T-cell (primary cell): Measurements from ENCODE around the gene VPS33A. TPM values are rescaled to one million over a fixed set of nuclear protein-coding genes. Genes with fewer than 3 reads are reported as not detected.
"Not testable (repeated sequence)": the region's sequence is repeated elsewhere in the genome, so short reads cannot be mapped to it uniquely, and the experiment has no call there.

Experiments
- ATAC-seq, 4 experiments: fragments of 200-7000 bp in 3 of 4; fragments of 150-1000 bp in 1 of 4; cut with Tn5 transposase; replicated peaks in 1 of 4; 1 replicate in 3 of 4; 2 replicates in 1 of 4; pipeline ENCODE4 v1.10.0; 2021; ENCODE audit warnings: moderate library complexity in 3 of 4, mild to moderate bottlenecking in 2 of 4, moderate number of reproducible peaks in 1 of 4
- CTCF ChIA-PET, 2 donors: fragments of 300-600 bp; sonication (Branson Sonifier 250); formaldehyde crosslinking; loops; one replicate each; lab custom pipeline; 2022; ENCODE audit warnings: antibody characterized with exemption in 2 of 2; lab: Charles Lee
- POLR2A ChIA-PET, 2 donors: fragments of 300-600 bp; sonication (Branson Sonifier 250); formaldehyde crosslinking; loops; one replicate each; lab custom pipeline; 2022; ENCODE audit warnings: antibody characterized with exemption in 2 of 2; lab: Charles Lee
- DNase-seq, 35 experiments: peaks; one replicate each; pipeline versions ENCODE4 v3.0.0 to v3.0.0-alpha.2; 2013 to 2023
- H3K27ac ChIP-seq: one replicate; pipeline ENCODE4 v1.5.1; 2013; ENCODE audit warnings: low read length
- H3K27me3 ChIP-seq, 2 experiments: replicated peaks in 1 of 2; 1 replicate in 1 of 2; 2 replicates in 1 of 2; pipeline versions ENCODE4 v1.6.1 to v1.7.0; 2013; ENCODE audit warnings: low read length in 1 of 2, mixed read lengths in 1 of 2; ENCODE audit not compliant: control insufficient read depth in 2 of 2, insufficient read depth in 2 of 2; ENCODE audit errors: extremely low read depth in 1 of 2
- H3K36me3 ChIP-seq, 2 donors: 1 replicate in 1 of 2; 2 replicates in 1 of 2; pipeline versions ENCODE4 v1.6.1 to v1.7.0; 2013; ENCODE audit warnings: low read length in 1 of 2; ENCODE audit not compliant: control insufficient read depth in 2 of 2, insufficient read depth in 1 of 2; ENCODE audit errors: extremely low read depth in 1 of 2
- H3K4me1 ChIP-seq, 2 experiments: 1 replicate in 1 of 2; 2 replicates in 1 of 2; pipeline versions ENCODE4 v1.6.1 to v1.7.0; 2013; ENCODE audit warnings: low read length in 2 of 2, mixed read lengths in 1 of 2; ENCODE audit not compliant: insufficient read depth in 2 of 2, control insufficient read depth in 1 of 2; ENCODE audit errors: extremely low read depth in 1 of 2
- H3K4me3 ChIP-seq, 2 donors: 1 replicate in 1 of 2; 2 replicates in 1 of 2; pipeline versions ENCODE4 v1.5.1 to v1.7.0; 2013; ENCODE audit warnings: mild to moderate bottlenecking in 2 of 2, low read length in 1 of 2, moderate library complexity in 1 of 2; ENCODE audit not compliant: control insufficient read depth in 1 of 2; ENCODE audit errors: extremely low read depth in 1 of 2
- H3K9me3 ChIP-seq: 2 replicates; pipeline ENCODE4 v1.7.0; 2013
- H3K27ac Mint-ChIP-seq, 2 donors: one replicate each; pipeline ENCODE4 v1.8.0; 2020 to 2021; ENCODE audit warnings: mild to moderate bottlenecking in 2 of 2, mixed read lengths in 2 of 2
- H3K27me3 Mint-ChIP-seq, 2 donors: one replicate each; pipeline ENCODE4 v1.8.0; 2021 to 2022; ENCODE audit warnings: mixed read lengths in 2 of 2
- H3K36me3 Mint-ChIP-seq: one replicate; pipeline ENCODE4 v1.8.0; 2021; ENCODE audit warnings: mixed read lengths
- H3K4me1 Mint-ChIP-seq, 3 donors: one replicate each; pipeline ENCODE4 v1.8.0; 2020 to 2022; ENCODE audit warnings: mixed read lengths in 3 of 3, mild to moderate bottlenecking in 1 of 3
- H3K4me3 Mint-ChIP-seq, 3 donors: one replicate each; pipeline ENCODE4 v1.8.0; 2020 to 2022; ENCODE audit warnings: mild to moderate bottlenecking in 3 of 3, mixed read lengths in 3 of 3, moderate library complexity in 3 of 3
- H3K9me3 Mint-ChIP-seq, 3 donors: one replicate each; pipeline ENCODE4 v1.8.0; 2020 to 2022; ENCODE audit warnings: mixed read lengths in 3 of 3
- WGBS: methylation state at CpG from one replicate; pipeline ENCODE4 v1.1.5; 2013; ENCODE audit warnings: missing lambda C conversion rate; ENCODE audit not compliant: insufficient coverage; 5-methylcytosine and 5-hydroxymethylcytosine counted together
- total RNA-seq, 35 experiments: library from RNA in 6 of 35; stranded (reverse) in 6 of 35; fragments of 120-200 nt in 1 of 35; gene quantifications; one replicate each; pipeline versions ENCODE4 v1.2.1 to v1.2.4 and lab custom pipeline; 2013 to 2026

The VPS33A gene
- total RNA-seq, 5 donors from 2014 or later (not counting 1 experiment from before 2014, with no cell fraction given): 22.7 to 35.0 (median 29.5) TPM

DNA sequence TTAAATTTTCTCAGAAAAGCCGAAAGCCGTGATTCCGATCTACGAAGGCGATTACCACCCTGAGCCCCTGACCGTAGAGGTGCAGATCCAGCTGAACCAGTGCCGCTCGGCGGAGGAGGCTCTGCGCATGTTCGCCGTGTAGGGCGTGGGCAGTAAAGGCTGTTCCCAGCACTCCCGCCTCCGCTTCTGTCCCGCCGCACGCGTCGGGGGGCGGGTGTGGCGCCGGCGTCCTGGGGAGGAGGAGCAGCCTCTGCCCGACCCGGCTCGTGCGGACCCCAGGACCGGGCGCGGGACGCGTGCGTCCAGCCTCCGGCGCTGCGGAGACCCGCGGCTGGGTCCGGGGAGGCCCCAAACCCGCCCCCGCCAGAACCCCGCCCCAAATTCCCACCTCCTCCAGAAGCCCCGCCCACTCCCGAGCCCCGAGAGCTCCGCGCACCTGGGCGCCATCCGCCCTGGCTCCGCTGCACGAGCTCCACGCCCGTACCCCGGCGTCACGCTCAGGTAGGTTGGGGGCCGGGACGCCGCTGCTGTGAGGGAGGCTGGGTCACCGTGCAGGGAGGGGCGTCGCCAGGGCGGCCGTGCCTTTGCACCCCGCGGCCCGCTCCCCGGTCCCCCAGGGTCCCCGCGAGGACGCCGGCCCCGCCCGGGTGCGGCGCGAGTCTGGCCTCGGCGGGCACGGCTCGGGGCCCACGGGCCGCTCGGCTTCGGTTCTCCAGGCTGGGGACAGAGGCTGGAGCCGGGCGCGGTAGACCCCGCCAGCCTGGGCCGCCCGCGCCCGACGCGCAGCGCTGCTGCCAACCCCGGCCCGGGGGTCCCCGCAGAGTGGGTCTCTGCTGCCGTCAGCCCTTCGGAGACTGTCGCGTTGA, 62.8 kb downstream of the VPS33A start, which contains the start of gene B3GNT4:
TSS of gene B3GNT4 (plus strand) at position 409 of the 866 bp plus-strand sequence. CDS start 910 bp downstream, outside the sequence.
- no peaks in the 10 kb centered on the region for H3K9me3 Mint-ChIP-seq
- Histone ChIP-seq H3K36me3 (peaks cover 10 to 15% of the 10 kb centered on the region in 2 donors), H3K4me1 (peaks cover 7 to 16% of the 10 kb centered on the region in 2 experiments), H3K27me3 (peaks cover 2 to 46% of the 10 kb centered on the region in 2 experiments), H3K27ac (no peak within 1 kb of the TSS), H3K9me3 (no peaks in the 10 kb centered on the region), H3K4me3 (peak within 1 kb of the TSS; percentile 58 to 77)
- peak within 1 kb of the TSS; percentile 75 to 82 (median 79) for H3K4me3 Mint-ChIP-seq
- peak; percentile 72 to 82 (median 78) for ATAC-seq
- peaks cover 9% of the 10 kb centered on the region for H3K36me3 Mint-ChIP-seq
- peak within 1 kb of the TSS in 1 of 2 donors; percentile 61 for H3K27ac Mint-ChIP-seq
- ChIA-PET POLR2A (interaction anchor here (0.6 to 0.7 kb wide), 4 partner anchors 12 to 485 kb away, joined by 3 to 5 read pairs (median 4); no protein-coding TSS in a partner anchor), CTCF (interaction anchor here (0.5 to 0.7 kb wide), 6 partner anchors 14 to 1075 kb away, joined by 3 to 4 read pairs (median 4); no protein-coding TSS in a partner anchor)
- WGBS: under 1% methylated on average over 85 of the region's 104 CpGs
- peak in 34 of 35 experiments; percentile 31 to 73 (median 52) for DNase-seq
- H3K4me1 Mint-ChIP-seq: peaks cover 10 to 17% (median 15%) of the 10 kb centered on the region in 3 donors
- H3K27me3 Mint-ChIP-seq: peaks cover 8% of the 10 kb centered on the region in 2 donors

DNA sequence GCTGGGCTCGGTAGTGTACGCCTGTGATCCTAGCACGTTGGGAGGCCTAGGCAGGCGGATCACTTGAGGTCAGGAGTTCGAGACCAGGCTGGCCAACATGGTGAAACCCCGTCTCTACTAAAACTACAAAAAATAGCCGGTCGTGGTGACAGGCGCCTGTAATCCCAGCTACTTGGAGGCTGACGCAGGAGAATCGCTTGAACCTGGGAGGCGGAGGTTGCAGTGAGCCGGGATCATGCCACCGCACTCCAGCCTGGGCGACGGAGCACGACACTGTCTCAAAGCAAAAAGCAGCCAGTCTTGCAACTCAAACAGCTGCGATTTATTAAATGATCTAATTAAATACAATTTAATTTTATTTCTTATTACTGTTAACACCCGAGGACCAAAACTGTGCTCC, 63.5 kb downstream of the VPS33A start:
- POLR2A ChIA-PET, H3K27ac Mint-ChIP-seq: not testable (repeated sequence)
- H3K4me1 ChIP-seq: peaks cover 7 to 16% of the 10 kb centered on the region in 2 experiments

DNA sequence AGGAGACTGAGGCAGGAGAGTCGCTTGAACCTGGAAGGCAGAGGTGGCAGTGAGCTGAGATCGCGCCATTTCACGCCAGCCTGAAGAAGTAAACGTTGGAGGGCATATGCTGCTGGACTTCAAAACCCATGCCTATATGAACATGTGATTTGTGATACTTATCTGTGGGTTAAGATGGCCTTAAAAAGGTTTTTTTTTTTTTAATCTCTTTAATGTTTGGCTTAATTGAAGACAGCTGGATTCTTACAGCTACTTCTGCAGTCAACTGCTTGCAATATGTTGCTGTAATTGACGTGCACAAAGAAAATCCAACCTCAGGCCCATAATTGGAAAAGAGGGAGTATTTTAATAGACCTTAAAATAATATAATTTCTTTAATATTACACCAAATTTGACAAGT, 64.3 kb downstream of the VPS33A start:
- H3K36me3 Mint-ChIP-seq: no peaks in the 10 kb centered on the region
- Histone ChIP-seq H3K27me3 (peaks cover 2 to 48% of the 10 kb centered on the region in 2 experiments), H3K4me3 (no peak overlapping the region), H3K9me3 (no peaks in the 10 kb centered on the region), H3K27ac (no peak overlapping the region), H3K36me3 (peaks cover under 1 to 2% of the 10 kb centered on the region in 2 donors), H3K4me1 (peaks cover 7 to 16% of the 10 kb centered on the region in 2 experiments)
- ATAC-seq (no peak), DNase-seq (no peak)
- peaks cover 8 to 18% of the 10 kb centered on the region in 2 donors for H3K27me3 Mint-ChIP-seq
- WGBS: 87% methylated on average over 5 of the region's 6 CpGs
- H3K4me1 Mint-ChIP-seq: peaks cover 10 to 17% (median 15%) of the 10 kb centered on the region in 3 donors
- peak overlapping the region in 1 of 3 donors; percentile 79 for H3K4me3 Mint-ChIP-seq
- H3K27ac Mint-ChIP-seq: no peak overlapping the region
- POLR2A ChIA-PET: no interaction called here
- H3K9me3 Mint-ChIP-seq: no peaks in the 10 kb centered on the region
- CTCF ChIA-PET: no interaction called here

More for the DNA sequence above, 63.5 kb downstream of the VPS33A start:
- not testable (repeated sequence) for H3K9me3 Mint-ChIP-seq, DNase-seq, ATAC-seq, H3K9me3 ChIP-seq, H3K36me3 Mint-ChIP-seq, H3K36me3 ChIP-seq, H3K27ac ChIP-seq
- WGBS: 80% methylated on average over 9 of the region's 19 CpGs
- CTCF ChIA-PET: interaction anchor here in 1 of 2 donors (0.5 to 0.6 kb wide), 3 partner anchors 196 to 1076 kb away, joined by 3 to 5 read pairs (median 4); no protein-coding TSS in a partner anchor
- peaks cover 10 to 17% (median 15%) of the 10 kb centered on the region in 3 donors for H3K4me1 Mint-ChIP-seq
- peak overlapping the region; percentile 75 to 82 (median 79) for H3K4me3 Mint-ChIP-seq
- H3K27me3 Mint-ChIP-seq: peaks cover 8 to 12% of the 10 kb centered on the region in 2 donors
- H3K4me3 ChIP-seq: peak overlapping the region; percentile 58 to 77
- H3K27me3 ChIP-seq: peaks cover 2 to 48% of the 10 kb centered on the region in 2 experiments

DNA sequence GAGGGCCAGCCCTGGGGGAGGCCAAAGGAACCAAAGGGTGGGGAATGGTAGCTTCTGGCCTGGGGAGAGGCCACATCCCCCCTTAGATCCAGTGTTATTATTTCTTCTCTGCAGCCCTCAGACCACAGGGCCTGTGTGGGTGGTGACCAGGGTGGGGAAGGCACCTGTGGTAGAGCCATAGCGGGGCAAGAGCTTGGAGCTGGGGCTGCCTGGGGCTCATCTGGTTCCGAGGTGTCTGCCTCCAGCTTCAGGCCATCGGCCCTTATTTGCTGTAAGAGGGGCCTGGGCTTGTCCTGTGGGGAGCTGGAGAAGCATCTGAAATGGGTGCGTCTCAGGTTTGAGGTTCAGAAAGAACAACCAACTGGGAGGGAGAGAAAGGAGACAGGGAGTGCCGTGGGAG, 64.9 kb downstream of the VPS33A start:
- 98% methylated on average over 4 of the region's 5 CpGs for WGBS
- peaks cover 8 to 21% of the 10 kb centered on the region in 2 donors for H3K27me3 Mint-ChIP-seq
- H3K4me3 Mint-ChIP-seq: no peak overlapping the region
- H3K4me1 ChIP-seq: peaks cover 7 to 16% of the 10 kb centered on the region in 2 experiments
- no peak overlapping the region for H3K27ac Mint-ChIP-seq
- ChIA-PET POLR2A (no interaction called here), CTCF (no interaction called here)
- DNase-seq (no peak), ATAC-seq (no peak)
- H3K36me3 ChIP-seq: no peaks in the 10 kb centered on the region
- peaks cover 10 to 17% (median 15%) of the 10 kb centered on the region in 3 donors for H3K4me1 Mint-ChIP-seq
- no peaks in the 10 kb centered on the region for H3K9me3 Mint-ChIP-seq
- H3K36me3 Mint-ChIP-seq: no peaks in the 10 kb centered on the region
- no peaks in the 10 kb centered on the region for H3K9me3 ChIP-seq
- H3K4me3 ChIP-seq: no peak overlapping the region
- no peak overlapping the region for H3K27ac ChIP-seq
- peaks cover 2 to 48% of the 10 kb centered on the region in 2 experiments for H3K27me3 ChIP-seq

DNA sequence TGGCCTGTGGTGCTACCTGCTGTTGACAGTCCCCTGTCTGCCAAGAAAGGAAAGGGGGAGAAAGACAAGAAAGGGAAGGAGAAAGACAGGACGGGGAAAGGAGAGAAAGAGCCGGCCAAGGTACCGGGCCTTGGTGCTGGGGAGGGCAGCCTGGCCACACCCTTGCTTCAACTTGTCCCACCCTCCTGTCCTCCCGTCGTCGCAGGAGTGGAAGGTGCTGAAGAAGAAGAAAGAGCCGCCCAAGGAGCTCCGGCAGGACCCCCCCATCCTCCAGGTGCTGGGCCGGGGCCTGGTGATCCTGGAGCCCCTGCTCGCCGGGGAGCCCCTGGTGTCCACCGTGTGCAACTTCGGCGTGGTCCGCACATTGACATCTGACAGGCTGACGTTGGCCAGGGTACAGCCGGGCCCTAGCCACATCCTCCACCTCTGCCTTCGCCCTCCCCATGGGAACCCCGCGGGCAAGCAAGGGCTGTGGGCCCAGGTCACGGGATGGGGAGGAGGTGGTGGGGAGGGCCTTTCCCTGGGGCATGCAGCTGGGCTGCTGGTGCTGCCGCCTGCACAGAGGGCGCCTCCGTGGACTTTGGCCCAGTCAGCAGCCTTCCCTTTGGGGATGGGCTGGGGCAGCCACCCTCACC, 65.6 kb downstream of the VPS33A start:
- ATAC-seq (no peak), DNase-seq (no peak)
- POLR2A ChIA-PET: no interaction called here
- Histone ChIP-seq H3K27ac (no peak overlapping the region), H3K4me3 (no peak overlapping the region), H3K36me3 (no peaks in the 10 kb centered on the region), H3K4me1 (peaks cover 7 to 16% of the 10 kb centered on the region in 2 experiments), H3K27me3 (peaks cover 2 to 48% of the 10 kb centered on the region in 2 experiments), H3K9me3 (no peaks in the 10 kb centered on the region)
- peaks cover 0 to 4% (median 1%) of the 10 kb centered on the region in 3 donors for H3K9me3 Mint-ChIP-seq
- peaks cover 8 to 21% of the 10 kb centered on the region in 2 donors for H3K27me3 Mint-ChIP-seq
- H3K4me1 Mint-ChIP-seq: peaks cover 10 to 17% (median 15%) of the 10 kb centered on the region in 3 donors
- no peaks in the 10 kb centered on the region for H3K36me3 Mint-ChIP-seq
- CTCF ChIA-PET: interaction anchor here in 1 of 2 donors (0.7 kb wide), 1 partner anchor 15 kb away, joined by 3 read pairs; no protein-coding TSS in a partner anchor
- no peak overlapping the region for H3K4me3 Mint-ChIP-seq
- no peak overlapping the region for H3K27ac Mint-ChIP-seq
- WGBS: 70% methylated on average over 7 of the region's 24 CpGs
